ENCODE results near the gene NHLRC3.

GRCh38 chr13:38998739-38999138, 39.5 kb upstream of the NHLRC3 start:
- TF ChIP-seq RAD51 (IDR thresholded peaks at IDR 0.05; ENCODE audit: borderline replicate concordance, low read depth) (no peak), TSC22D4 (tag; IDR thresholded peaks at IDR 0.05) (no peak), CTCF (IDR thresholded peaks at IDR 0.05 in 2 of 3, conservative IDR thresholded peaks at IDR 0.05 in 1 of 3; ENCODE audit: insufficient read depth in 2 of 3, low read depth in 1 of 3, low read length in 3 of 3) (no peak), JUND (IDR thresholded peaks at IDR 0.05; ENCODE audit: borderline replicate concordance, low read depth, low read length) (peak; percentile 89), JUND (tag; IDR thresholded peaks at IDR 0.05; ENCODE audit: borderline replicate concordance, low read depth, low read length) (peak; percentile 80; the same call in 2 of the 3 replicates), NONO (IDR thresholded peaks at IDR 0.05; ENCODE audit: low read depth in 2 of 2, low read length in 1 of 2) (no peak), EP300 (IDR thresholded peaks at IDR 0.05; ENCODE audit: low read length) (peak; percentile 79; the same call in 1 of the 2 replicates), ZNF589 (CRISPR knock-in tag; IDR thresholded peaks at IDR 0.05; ENCODE audit: low read depth) (0 out of 2 replicates have a peak, but pooled peaks have one; percentile 49), POLR2A (conservative IDR thresholded peaks at IDR 0.05) (no peak), TAF7 (tag; IDR thresholded peaks at IDR 0.05) (no peak), EZH2 (IDR thresholded peaks at IDR 0.05; ENCODE audit: borderline replicate concordance, low read depth, low read length) (no peak), ETS1 (conservative IDR thresholded peaks at IDR 0.05; ENCODE audit: control insufficient read depth, low read depth, low read length) (0 out of 2 replicates have a peak, but pooled peaks have one; percentile 27), E2F5 (CRISPR knock-in tag; IDR thresholded peaks at IDR 0.05) (no peak), CHD2 (IDR thresholded peaks at IDR 0.05; ENCODE audit: low read depth, low read length) (no peak), FOXJ3 (CRISPR knock-in tag; IDR thresholded peaks at IDR 0.05) (no peak)
